RWPE1 (cell line): ENCODE results near the gene S100A13.

ENCODE experiments used
- CTCF ChIA-PET: fragments of 350-600 bp; sonication (Branson Sonifier 250); formaldehyde crosslinking; extraction: SDS; loops from one replicate; lab custom pipeline; 2021; lab: Yijun Ruan, JAX
- POLR2A ChIA-PET: fragments of 400-600 bp; formaldehyde crosslinking; extraction: SDS; loops from one replicate; lab custom pipeline; 2020; ENCODE audit warnings: antibody characterized with exemption; ENCODE audit not compliant: low non-redundant PET; lab: Yijun Ruan, JAX
- DNase-seq: peaks from one replicate; pipeline ENCODE4 v3.0.0; 2012; ENCODE audit warnings: low spot score
- H3K27ac ChIP-seq: fragments of 450-650 bp; 2 replicates; pipeline ENCODE4 v1.5.1; 2017
- CTCF ChIP-seq: fragments of 450-650 bp; conservative IDR thresholded peaks from 2 replicates; pipeline ENCODE4 v1.5.1; 2017; ENCODE audit warnings: low read depth, mild to moderate bottlenecking

Gene S100A13

GRCh38 chr1:153614906-153615305, 12.4 kb downstream of the S100A13 start:
- ChIA-PET POLR2A (interaction anchor here (0.6 to 7.6 kb wide), 3 partner anchors 12 to 50 kb away, joined by 4 to 56 read pairs (median 4); partner anchors contain the start of genes S100A1, S100A13 and S100A2), CTCF (interaction anchor here (0.6 to 4.5 kb wide), 4 partner anchors 39 to 1751 kb away, joined by 3 to 23 read pairs (median 3); no protein-coding TSS in a partner anchor)
- H3K27ac ChIP-seq, result peak overlapping the region; percentile 99
- no peak for TF ChIP-seq CTCF
- no peak for DNase-seq

- no peak for TF ChIP-seq CTCF
- DNase-seq, result no peak
- CTCF ChIA-PET, result interaction anchor here (0.6 to 4.5 kb wide), 4 partner anchors 42 to 1750 kb away, joined by 3 to 23 read pairs (median 3); no protein-coding TSS in a partner anchor
- peak overlapping the region; percentile 99 for H3K27ac ChIP-seq
- POLR2A ChIA-PET, result interaction anchor here (7.6 kb wide), 1 partner anchor 12 kb away, joined by 56 read pairs; the partner anchor contains the start of genes S100A1 and S100A13
Observed at GRCh38 chr1:153614189-153614900, 13.0 kb downstream of the S100A13 start.

- peak overlapping the region; percentile 99 for H3K27ac ChIP-seq
- ChIA-PET CTCF (interaction anchor here (4.5 kb wide), 1 partner anchor 41 kb away, joined by 23 read pairs; no protein-coding TSS in a partner anchor), POLR2A (interaction anchor here (0.5 to 7.6 kb wide), 6 partner anchors 13 to 701 kb away, joined by 3 to 56 read pairs (median 3); partner anchors contain the start of genes CHTOP, S100A1 and S100A13)
- TF ChIP-seq CTCF, result no peak
- DNase-seq, result no peak
Observed at GRCh38 chr1:153613406-153613805, 13.9 kb downstream of the S100A13 start.

GRCh38 chr1:153612755-153613331, 14.5 kb downstream of the S100A13 start, which contains the start of gene S100A16:
Gene S100A16, minus strand, starts transcription at chr1:153613137. Its CDS starts 4,986 bp downstream, at chr1:153608151.
- CTCF ChIA-PET, result interaction anchor here (4.5 kb wide), 1 partner anchor 40 kb away, joined by 23 read pairs; no protein-coding TSS in a partner anchor
- POLR2A ChIA-PET, result interaction anchor here (0.5 to 7.6 kb wide), 9 partner anchors 14 to 701 kb away, joined by 3 to 56 read pairs (median 3); partner anchors contain the start of genes CHTOP, S100A1 and S100A13
- no peak for TF ChIP-seq CTCF
- peak within 1 kb of the TSS; percentile 99 for H3K27ac ChIP-seq
- peak; percentile 92 for DNase-seq

GRCh38 chr1:153612111-153612754, 15.1 kb downstream of the S100A13 start:
- TF ChIP-seq CTCF, result no peak
- ChIA-PET POLR2A (interaction anchor here (0.6 to 7.6 kb wide), 6 partner anchors 14 to 46 kb away, joined by 3 to 56 read pairs (median 4); partner anchors contain the start of genes CHTOP, S100A1 and S100A13), CTCF (interaction anchor here (4.5 kb wide), 1 partner anchor 40 kb away, joined by 23 read pairs; no protein-coding TSS in a partner anchor)
- DNase-seq, result no peak
- peak overlapping the region; percentile 99 for H3K27ac ChIP-seq
